Peyer's patch (tissue), 4 donors: ENCODE measurements around the gene TANGO6. TPM values are rescaled to one million over a fixed set of nuclear protein-coding genes. Genes with fewer than 3 reads are reported as not detected.

Experiments
- DNase-seq, 3 donors: peaks; one replicate each; pipeline ENCODE4 v3.0.0-alpha.2; 2017 to 2019
- H3K27ac ChIP-seq, 4 donors: fragments of 200-600 bp; sonication (generic); one replicate each; pipeline ENCODE4 v1.5.1; 2016 to 2019
- H3K27me3 ChIP-seq, 2 donors: fragments of 200-600 bp; sonication (generic); one replicate each; pipeline ENCODE4 v1.5.1; 2019
- H3K36me3 ChIP-seq, 3 donors: fragments of 200-600 bp; sonication (generic); one replicate each; pipeline ENCODE4 v1.5.1; 2016 to 2019
- H3K4me1 ChIP-seq, 4 donors: fragments of 200-600 bp; sonication (generic); one replicate each; pipeline ENCODE4 v1.5.1; 2016 to 2019
- H3K4me3 ChIP-seq, 4 donors: fragments of 200-600 bp; sonication (generic); 1 replicate in 3 of 4; 2 replicates in 1 of 4; pipeline ENCODE4 v1.5.1; 2016 to 2019; ENCODE audit warnings: mild to moderate bottlenecking in 1 of 4
- H3K9me3 ChIP-seq, 4 donors: fragments of 200-600 bp; sonication (generic); one replicate each; pipeline ENCODE4 v1.5.1; 2016 to 2019; ENCODE audit warnings: mild to moderate bottlenecking in 1 of 4
- POLR2A ChIP-seq, 2 donors: fragments of 450-650 bp; IDR thresholded peaks; one replicate each; pipeline ENCODE4 v1.5.1; 2017; ENCODE audit warnings: antibody characterized with exemption in 2 of 2, mild to moderate bottlenecking in 2 of 2, moderate library complexity in 2 of 2
- total RNA-seq, 4 donors: library from RNA; depleted of rRNA; stranded (reverse); fragments of >200 nt; gene quantifications; one replicate each; pipeline ENCODE4 v1.1.0, GENCODE V29; 2016
- TF ChIP-seq, protein P1 (sequence below), 6 experiments: fragments of 450-650 bp in 4 of 6; fragments of 200-600 bp in 2 of 6; sonication (generic) in 1 of 6; IDR thresholded peaks; one replicate each; pipeline ENCODE4 v1.5.1; 2017 to 2019; ENCODE audit warnings: antibody characterized with exemption in 6 of 6, mild to moderate bottlenecking in 3 of 6, moderate library complexity in 1 of 6

The TANGO6 gene
- total RNA-seq, 4 donors from 2014 or later, result 9.2 to 44.6 (median 13.0) TPM

DNA sequence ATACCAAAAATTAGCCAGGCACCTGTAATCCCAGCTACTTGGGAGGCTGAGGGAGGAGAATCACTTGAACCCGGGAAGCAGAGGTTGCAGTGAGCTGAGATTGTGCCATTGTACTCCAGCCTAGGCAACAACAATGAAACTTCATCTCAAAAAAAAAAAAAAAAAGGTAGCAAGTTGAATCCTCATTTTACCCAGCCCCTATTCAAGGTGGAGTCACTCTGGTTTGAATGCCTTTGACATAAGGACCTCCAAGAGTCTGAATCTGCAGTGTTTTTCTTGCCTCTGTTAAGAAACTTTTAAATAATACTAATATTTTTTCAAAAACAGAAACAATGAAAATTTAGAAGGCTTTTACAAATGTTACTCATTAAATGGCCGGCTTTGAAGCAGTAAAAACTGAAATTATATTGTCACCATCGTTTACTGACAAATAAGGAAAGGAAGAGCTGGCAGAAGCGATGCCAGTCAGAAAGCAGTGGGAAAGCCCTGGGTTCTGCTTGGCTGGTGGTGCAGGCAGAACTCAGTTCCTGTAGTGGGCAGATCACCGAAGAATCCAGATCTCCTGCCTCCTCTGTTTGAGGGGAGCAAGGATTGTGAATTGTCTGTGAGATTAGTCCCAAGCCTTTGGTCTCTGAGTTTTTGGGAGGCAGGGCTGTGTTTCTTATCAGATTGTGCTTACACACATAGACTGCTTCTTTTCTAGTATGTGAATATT is 162.5 kb downstream of the TANGO6 start:
- Histone ChIP-seq H3K9me3 (no peaks in the 10 kb centered on the region), H3K27ac (no peak overlapping the region), H3K4me3 (no peak overlapping the region), H3K27me3 (no peaks in the 10 kb centered on the region), H3K36me3 (no peaks in the 10 kb centered on the region), H3K4me1 (no peaks in the 10 kb centered on the region)
- no peak for DNase-seq
- TF ChIP-seq POLR2A (IDR thresholded peaks at IDR 0.05), result no peak
- TF ChIP-seq, protein P1, sequence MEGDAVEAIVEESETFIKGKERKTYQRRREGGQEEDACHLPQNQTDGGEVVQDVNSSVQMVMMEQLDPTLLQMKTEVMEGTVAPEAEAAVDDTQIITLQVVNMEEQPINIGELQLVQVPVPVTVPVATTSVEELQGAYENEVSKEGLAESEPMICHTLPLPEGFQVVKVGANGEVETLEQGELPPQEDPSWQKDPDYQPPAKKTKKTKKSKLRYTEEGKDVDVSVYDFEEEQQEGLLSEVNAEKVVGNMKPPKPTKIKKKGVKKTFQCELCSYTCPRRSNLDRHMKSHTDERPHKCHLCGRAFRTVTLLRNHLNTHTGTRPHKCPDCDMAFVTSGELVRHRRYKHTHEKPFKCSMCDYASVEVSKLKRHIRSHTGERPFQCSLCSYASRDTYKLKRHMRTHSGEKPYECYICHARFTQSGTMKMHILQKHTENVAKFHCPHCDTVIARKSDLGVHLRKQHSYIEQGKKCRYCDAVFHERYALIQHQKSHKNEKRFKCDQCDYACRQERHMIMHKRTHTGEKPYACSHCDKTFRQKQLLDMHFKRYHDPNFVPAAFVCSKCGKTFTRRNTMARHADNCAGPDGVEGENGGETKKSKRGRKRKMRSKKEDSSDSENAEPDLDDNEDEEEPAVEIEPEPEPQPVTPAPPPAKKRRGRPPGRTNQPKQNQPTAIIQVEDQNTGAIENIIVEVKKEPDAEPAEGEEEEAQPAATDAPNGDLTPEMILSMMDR (IDR thresholded peaks at IDR 0.05), result no peak

GRCh38 chr16:69012906-69013305 is 169.6 kb downstream of the TANGO6 start:
- no peaks in the 10 kb centered on the region for H3K9me3 ChIP-seq
- no peaks in the 10 kb centered on the region for H3K27me3 ChIP-seq
- DNase-seq, result no peak
- H3K36me3 ChIP-seq, result no peaks in the 10 kb centered on the region
- H3K4me1 ChIP-seq, result no peaks in the 10 kb centered on the region
- no peak overlapping the region for H3K27ac ChIP-seq
- no peak overlapping the region for H3K4me3 ChIP-seq
- TF ChIP-seq, protein P1 (IDR thresholded peaks at IDR 0.05), result no peak
- no peak for TF ChIP-seq POLR2A (IDR thresholded peaks at IDR 0.05)

DNA sequence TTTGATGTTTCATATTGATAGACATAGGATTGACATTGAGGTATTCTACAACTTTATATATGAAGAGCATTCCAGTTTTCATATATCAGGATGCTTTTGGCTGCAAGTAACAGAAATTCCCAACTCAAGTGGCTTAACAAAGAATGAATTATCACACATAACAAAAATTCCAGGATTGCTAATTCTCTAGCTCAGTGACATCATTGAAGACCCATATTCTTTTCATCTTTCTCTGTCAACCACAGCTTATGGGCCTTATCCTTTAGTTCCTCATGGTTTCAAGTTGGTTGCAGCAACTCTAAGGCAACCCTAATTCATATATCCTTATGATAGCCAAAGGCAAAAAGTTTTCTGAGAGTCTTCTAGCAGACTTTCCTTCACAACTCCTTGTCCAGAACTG is 170.7 kb downstream of the TANGO6 start:
- Histone ChIP-seq H3K36me3 (no peaks in the 10 kb centered on the region), H3K27me3 (no peaks in the 10 kb centered on the region), H3K4me3 (no peak overlapping the region), H3K27ac (no peak overlapping the region), H3K9me3 (no peaks in the 10 kb centered on the region), H3K4me1 (no peaks in the 10 kb centered on the region)
- TF ChIP-seq POLR2A (IDR thresholded peaks at IDR 0.05), result no peak
- TF ChIP-seq, protein P1 (IDR thresholded peaks at IDR 0.05), result no peak
- no peak for DNase-seq

DNA sequence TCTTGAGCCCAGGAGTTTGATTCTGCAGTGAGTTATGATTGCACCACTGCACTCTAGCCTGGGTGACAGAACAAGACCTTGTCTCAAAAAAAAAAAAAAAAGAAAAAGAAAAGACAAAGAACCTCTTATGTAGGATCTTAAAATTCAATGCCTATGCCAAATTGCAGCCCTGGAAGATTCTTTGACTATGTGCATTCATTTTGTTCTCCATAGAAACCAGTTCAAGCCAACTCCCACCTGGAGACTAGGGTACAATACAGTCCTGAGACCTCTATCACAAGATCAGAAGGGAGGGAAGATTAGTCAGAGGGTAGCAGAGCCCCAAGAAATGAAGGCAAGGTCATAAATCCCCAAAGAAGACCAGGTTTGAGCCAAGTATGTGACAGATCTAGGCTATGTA is 171.5 kb downstream of the TANGO6 start:
- no peaks in the 10 kb centered on the region for H3K4me1 ChIP-seq
- DNase-seq, result no peak
- no peaks in the 10 kb centered on the region for H3K36me3 ChIP-seq
- H3K27ac ChIP-seq, result no peak overlapping the region
- no peak for TF ChIP-seq POLR2A (IDR thresholded peaks at IDR 0.05)
- TF ChIP-seq, protein P1 (IDR thresholded peaks at IDR 0.05), result no peak
- H3K9me3 ChIP-seq, result no peaks in the 10 kb centered on the region
- H3K27me3 ChIP-seq, result no peaks in the 10 kb centered on the region
- no peak overlapping the region for H3K4me3 ChIP-seq

DNA sequence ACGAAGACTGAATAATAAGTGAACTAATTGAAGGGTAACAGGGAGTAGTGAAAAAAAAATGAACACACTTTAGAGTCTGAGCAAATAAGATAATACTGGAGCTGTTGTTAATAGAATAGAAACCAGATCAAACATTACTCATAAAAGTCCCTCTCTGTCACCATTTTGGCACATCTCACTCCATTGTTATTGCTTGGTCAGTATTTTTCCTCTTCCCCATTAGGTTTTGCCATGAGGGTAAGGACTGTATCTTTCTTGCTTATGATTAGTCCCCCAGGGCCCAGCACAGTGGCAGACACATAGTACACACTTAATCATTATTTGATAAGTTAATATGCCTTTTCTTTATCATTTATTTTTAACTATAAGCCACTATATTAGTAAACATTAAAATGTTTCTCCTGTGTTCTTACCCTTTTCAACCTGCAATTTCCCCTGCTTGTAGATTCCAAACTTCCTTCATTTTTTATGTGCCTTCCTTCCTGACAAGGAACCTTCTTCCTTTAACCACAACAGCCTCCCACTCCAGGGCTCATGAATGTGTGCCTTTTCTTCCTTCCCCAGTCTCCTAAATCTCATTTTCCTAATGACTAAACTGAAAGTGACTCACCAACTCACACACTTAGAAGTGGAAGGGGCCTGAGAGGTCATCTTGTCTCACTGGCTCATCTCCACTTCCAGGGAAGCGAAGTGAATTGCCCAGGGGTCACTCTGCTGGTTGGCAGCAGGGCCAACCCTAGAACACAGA is 173.9 kb downstream of the TANGO6 start:
- no peak overlapping the region for H3K27ac ChIP-seq

More for the DNA sequence above, 173.9 kb downstream of the TANGO6 start:
- no peaks in the 10 kb centered on the region for H3K36me3 ChIP-seq
- no peaks in the 10 kb centered on the region for H3K27me3 ChIP-seq
- no peak for DNase-seq
- TF ChIP-seq, protein P1 (IDR thresholded peaks at IDR 0.05), result no peak
- TF ChIP-seq POLR2A (IDR thresholded peaks at IDR 0.05), result no peak
- H3K4me3 ChIP-seq, result no peak overlapping the region
- no peaks in the 10 kb centered on the region for H3K4me1 ChIP-seq
- H3K9me3 ChIP-seq, result no peaks in the 10 kb centered on the region
